HUES48 (cell line): ENCODE measurements around the gene CLMN.

Experiments used
- H3K27ac ChIP-seq: one replicate; pipeline ENCODE4 v1.7.0; 2013; ENCODE audit warnings: low read depth, low read length, inconsistent platforms
- H3K27me3 ChIP-seq: 2 replicates; pipeline ENCODE4 v1.6.1; 2013; ENCODE audit warnings: mild to moderate bottlenecking, low read length; ENCODE audit not compliant: control insufficient read depth, insufficient read depth
- H3K36me3 ChIP-seq: 2 replicates; pipeline ENCODE4 v1.6.1; 2013; ENCODE audit warnings: low read length; ENCODE audit not compliant: control insufficient read depth, insufficient read depth
- H3K4me1 ChIP-seq: 2 replicates; pipeline ENCODE4 v1.6.1; 2013; ENCODE audit warnings: mild to moderate bottlenecking, low read length; ENCODE audit not compliant: control insufficient read depth, insufficient read depth
- H3K4me3 ChIP-seq: 2 replicates; pipeline ENCODE4 v1.5.1; 2013; ENCODE audit warnings: mild to moderate bottlenecking, low read depth, low read length
- H3K9ac ChIP-seq: 2 replicates; pipeline ENCODE4 v1.6.1; 2013; ENCODE audit warnings: mild to moderate bottlenecking, low read depth, low read length, moderate library complexity
- H3K9me3 ChIP-seq: 2 replicates; pipeline ENCODE4 v1.6.1; 2013; ENCODE audit warnings: low read length; ENCODE audit not compliant: control insufficient read depth, insufficient read depth

CLMN gene

DNA sequence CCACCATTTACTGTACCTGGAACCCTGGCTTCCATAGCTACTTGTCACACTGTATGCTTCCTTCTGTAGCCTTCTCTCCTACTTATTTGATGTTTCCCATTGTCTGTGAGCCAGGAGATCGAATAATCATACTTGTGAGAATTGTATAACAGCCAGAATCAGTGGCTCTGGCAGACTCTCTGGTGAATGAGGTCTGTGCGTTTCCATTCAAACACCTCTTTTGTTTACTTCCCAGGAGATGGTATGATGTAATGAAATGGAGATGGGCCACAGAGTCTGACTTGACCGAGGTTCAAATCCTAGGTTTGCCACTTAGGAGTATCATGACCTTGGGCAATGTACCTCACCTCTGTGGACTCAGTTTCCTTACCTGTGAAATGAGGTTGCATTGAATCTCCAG is 35.7 kb upstream of the CLMN start:
- H3K27ac ChIP-seq: no peak overlapping the region
- no peaks in the 10 kb centered on the region for H3K36me3 ChIP-seq
- no peaks in the 10 kb centered on the region for H3K9me3 ChIP-seq
- H3K4me3 ChIP-seq: no peak overlapping the region
- no peak overlapping the region for H3K9ac ChIP-seq
- peaks cover 6% of the 10 kb centered on the region; the same call in 1 of the 2 replicates for H3K27me3 ChIP-seq
- peaks cover under 1% of the 10 kb centered on the region for H3K4me1 ChIP-seq

DNA sequence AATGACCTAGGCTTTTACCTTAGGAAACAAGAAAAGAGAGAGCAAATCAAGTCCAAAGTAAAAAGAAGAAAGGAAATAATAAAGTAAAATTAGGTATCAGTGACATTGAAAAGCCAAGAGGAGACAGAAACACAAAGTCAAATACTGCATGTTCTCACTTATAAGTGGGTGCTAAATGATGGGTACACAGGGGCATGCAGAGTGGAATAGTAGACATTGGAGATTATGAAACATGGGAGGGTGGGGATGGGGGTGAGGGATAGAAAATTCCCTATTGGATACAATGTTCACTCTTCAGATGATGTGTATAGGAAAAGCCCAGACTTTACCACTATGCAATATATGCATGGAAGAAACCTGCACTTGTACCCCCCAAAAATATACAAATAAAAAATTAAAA is 35.1 kb upstream of the CLMN start:
- H3K36me3 ChIP-seq: no peaks in the 10 kb centered on the region
- no peaks in the 10 kb centered on the region; the same call in none of the 2 replicates for H3K4me1 ChIP-seq
- H3K27ac ChIP-seq: no peak overlapping the region
- H3K9me3 ChIP-seq: no peaks in the 10 kb centered on the region
- H3K4me3 ChIP-seq: no peak overlapping the region
- H3K9ac ChIP-seq: no peak overlapping the region
- H3K27me3 ChIP-seq: peaks cover 2% of the 10 kb centered on the region; the same call in 1 of the 2 replicates

DNA sequence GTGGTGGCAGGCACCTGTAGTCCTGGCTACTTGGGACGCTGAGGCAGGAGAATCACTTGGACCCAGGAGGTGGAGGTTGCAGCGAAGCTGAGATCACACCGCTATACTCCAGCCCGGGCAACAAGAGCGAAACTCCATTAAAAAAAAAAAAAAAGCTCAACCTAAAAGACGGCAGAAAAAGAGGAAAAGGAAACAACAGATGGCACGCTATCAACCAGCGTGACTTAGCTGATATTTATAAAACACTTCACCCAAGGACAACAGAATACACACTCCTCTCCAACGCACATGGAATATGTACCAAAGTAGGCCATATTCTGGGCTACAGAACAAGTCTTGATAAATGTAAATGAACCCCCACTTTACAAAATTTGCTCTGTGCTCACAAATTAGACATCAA is 34.0 kb upstream of the CLMN start:
- no peak overlapping the region for H3K27ac ChIP-seq
- no peaks in the 10 kb centered on the region for H3K9me3 ChIP-seq
- H3K27me3 ChIP-seq: no peaks in the 10 kb centered on the region
- no peaks in the 10 kb centered on the region; the same call in 1 of the 2 replicates for H3K4me1 ChIP-seq
- no peak overlapping the region for H3K4me3 ChIP-seq
- H3K36me3 ChIP-seq: no peaks in the 10 kb centered on the region
- no peak overlapping the region for H3K9ac ChIP-seq

DNA sequence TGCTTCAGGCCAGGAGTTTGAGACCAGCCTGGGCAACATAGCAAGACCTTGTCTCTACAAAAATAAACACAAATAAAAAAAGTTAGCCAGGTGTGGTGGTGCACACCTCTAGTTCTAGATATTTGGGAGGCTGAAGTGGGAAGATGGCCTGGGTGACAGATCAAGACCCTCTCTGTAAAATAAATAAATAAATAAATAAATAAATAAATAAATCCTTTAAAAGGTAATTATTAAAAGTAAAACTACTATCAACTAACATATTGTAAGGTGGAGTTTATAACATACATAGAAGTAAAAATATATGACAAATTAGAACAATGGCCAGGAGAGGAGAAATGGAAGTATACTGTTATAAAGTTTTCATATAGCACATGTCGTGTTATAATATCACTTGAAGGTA is 33.3 kb upstream of the CLMN start:
- no peaks in the 10 kb centered on the region for H3K36me3 ChIP-seq
- H3K9me3 ChIP-seq: no peaks in the 10 kb centered on the region
- H3K4me3 ChIP-seq: no peak overlapping the region
- H3K27me3 ChIP-seq: no peaks in the 10 kb centered on the region
- H3K4me1 ChIP-seq: no peaks in the 10 kb centered on the region; the same call in 1 of the 2 replicates
- H3K27ac ChIP-seq: no peak overlapping the region
- no peak overlapping the region for H3K9ac ChIP-seq

DNA sequence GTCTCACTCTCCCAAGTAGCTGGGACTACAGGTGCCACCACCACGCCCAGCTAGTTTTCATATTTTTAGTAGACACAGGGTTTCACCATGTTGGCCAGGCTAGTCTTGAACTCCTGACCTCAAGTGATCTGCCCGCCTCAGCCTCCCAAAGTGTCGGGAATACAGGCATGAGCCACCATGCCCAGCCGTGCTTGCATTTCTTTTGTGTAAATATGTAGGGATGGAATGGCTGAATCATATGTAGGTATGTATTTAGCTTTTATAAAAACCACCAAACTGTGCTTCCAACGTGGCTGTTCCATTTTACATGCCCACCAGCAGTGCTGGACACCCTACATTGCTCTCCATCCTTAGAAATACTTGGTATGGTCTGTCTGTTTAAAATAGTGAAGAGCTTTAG is 32.8 kb upstream of the CLMN start:
- no peaks in the 10 kb centered on the region for H3K27me3 ChIP-seq
- no peak overlapping the region for H3K4me3 ChIP-seq
- no peak overlapping the region for H3K9ac ChIP-seq
- no peaks in the 10 kb centered on the region for H3K36me3 ChIP-seq
- no peaks in the 10 kb centered on the region for H3K9me3 ChIP-seq
- no peaks in the 10 kb centered on the region; the same call in 1 of the 2 replicates for H3K4me1 ChIP-seq
- H3K27ac ChIP-seq: no peak overlapping the region

DNA sequence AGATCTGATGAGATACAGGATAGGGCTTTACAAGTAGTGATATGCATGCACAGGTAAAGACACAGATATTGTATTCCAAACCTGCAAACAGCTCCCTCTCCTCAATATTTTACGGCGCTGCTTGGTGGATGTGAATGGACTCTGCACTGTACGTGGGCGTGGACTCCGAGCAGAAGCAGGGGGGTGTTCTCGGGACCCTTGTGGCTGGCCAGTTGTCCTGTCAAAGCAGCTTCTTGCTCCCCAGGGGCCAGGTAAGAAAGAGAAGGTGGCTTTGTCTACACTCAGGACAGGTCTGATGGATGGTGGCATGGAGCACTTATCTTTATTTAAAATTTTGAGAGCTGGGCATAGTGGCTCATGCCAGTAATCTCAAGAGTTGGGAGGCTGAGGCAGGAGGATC is 29.5 kb upstream of the CLMN start:
- no peaks in the 10 kb centered on the region for H3K36me3 ChIP-seq
- no peaks in the 10 kb centered on the region for H3K27me3 ChIP-seq
- H3K4me1 ChIP-seq: no peaks in the 10 kb centered on the region
- H3K27ac ChIP-seq: no peak overlapping the region
- H3K9ac ChIP-seq: no peak overlapping the region
- no peaks in the 10 kb centered on the region for H3K9me3 ChIP-seq
- no peak overlapping the region for H3K4me3 ChIP-seq

DNA sequence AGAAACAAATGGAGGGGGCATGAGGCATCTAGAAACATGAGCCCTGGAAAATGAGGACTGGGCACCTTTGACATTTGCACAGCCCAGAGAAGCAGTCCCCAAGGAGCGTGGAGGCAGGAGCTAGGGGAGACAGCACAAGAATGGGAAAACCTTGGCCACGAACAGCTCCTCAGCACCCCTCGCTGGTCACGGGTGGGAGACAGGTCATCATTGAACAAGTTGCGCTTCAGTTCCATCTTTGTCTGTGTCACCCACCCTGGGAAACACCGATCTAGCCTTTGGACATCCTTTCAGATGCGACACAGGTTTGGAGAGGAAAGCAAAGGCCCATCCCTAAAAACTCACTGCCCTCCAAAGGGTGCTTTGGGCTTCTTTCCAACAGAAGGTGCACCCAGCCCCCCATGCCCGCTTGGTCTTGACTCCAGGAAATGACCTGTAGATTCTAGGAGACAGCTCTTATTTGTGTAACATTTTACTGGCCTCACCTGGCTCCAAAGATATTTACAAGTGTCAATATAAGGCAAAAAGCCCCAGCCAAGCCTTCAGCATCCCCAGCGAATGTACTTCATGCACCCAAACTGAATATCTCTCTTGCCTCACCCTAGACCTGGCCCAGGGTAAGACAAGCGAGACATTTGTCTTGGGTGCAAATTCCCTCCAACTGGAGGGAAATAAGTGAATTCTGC is 28.8 kb upstream of the CLMN start:
- H3K4me1 ChIP-seq: no peaks in the 10 kb centered on the region
- no peaks in the 10 kb centered on the region for H3K36me3 ChIP-seq
- H3K27ac ChIP-seq: no peak overlapping the region

DNA sequence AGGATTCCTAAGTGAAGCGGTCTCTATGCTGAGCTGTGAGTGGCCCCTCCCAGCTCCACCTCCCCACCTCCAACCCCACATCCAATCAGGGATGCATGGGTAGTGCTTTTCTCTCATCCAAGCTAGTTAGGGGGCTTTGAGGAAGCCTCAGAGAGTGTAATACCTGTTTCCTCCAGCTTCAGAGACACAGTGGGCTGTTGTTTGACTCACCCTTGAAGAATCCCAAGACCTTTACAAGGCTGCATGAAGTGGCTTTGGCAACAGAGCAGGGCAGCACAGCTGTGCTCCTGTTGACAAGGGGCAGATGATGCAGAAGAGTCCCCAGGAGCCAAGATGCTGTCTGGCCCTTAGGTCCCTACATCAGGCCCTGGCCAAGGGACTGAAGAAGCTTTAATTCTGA is 27.1 kb upstream of the CLMN start:
- H3K27me3 ChIP-seq: no peaks in the 10 kb centered on the region
- H3K36me3 ChIP-seq: no peaks in the 10 kb centered on the region
- no peak overlapping the region for H3K4me3 ChIP-seq
- H3K27ac ChIP-seq: no peak overlapping the region
- H3K9me3 ChIP-seq: no peaks in the 10 kb centered on the region
- no peaks in the 10 kb centered on the region for H3K4me1 ChIP-seq
- H3K9ac ChIP-seq: no peak overlapping the region

More for the DNA sequence above, 28.8 kb upstream of the CLMN start:
- no peak overlapping the region for H3K4me3 ChIP-seq
- H3K9ac ChIP-seq: no peak overlapping the region
- no peaks in the 10 kb centered on the region for H3K27me3 ChIP-seq
- no peaks in the 10 kb centered on the region for H3K9me3 ChIP-seq

DNA sequence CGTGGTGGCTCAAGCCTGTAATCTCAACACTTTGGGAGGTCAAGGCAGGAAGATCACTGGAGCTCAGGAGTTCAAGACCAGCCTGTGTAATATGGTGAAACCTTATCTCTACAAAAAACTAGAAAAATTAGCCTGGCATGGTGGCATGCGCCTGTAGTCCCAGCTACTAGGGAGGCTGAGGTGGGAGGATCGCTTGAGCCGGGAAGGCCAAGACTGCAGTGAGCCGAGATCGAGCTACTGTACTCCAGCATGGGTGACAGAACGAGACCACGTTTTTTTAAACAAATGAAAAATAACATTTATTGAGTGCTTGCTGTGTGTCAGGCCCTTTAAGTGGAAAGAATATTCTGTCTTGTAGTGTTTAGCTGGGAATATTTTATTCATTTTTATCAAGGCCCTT is 26.6 kb upstream of the CLMN start:
- Histone ChIP-seq H3K9me3 (no peaks in the 10 kb centered on the region), H3K4me3 (no peak overlapping the region), H3K27me3 (no peaks in the 10 kb centered on the region), H3K27ac (no peak overlapping the region), H3K36me3 (no peaks in the 10 kb centered on the region), H3K4me1 (no peaks in the 10 kb centered on the region), H3K9ac (no peak overlapping the region)

DNA sequence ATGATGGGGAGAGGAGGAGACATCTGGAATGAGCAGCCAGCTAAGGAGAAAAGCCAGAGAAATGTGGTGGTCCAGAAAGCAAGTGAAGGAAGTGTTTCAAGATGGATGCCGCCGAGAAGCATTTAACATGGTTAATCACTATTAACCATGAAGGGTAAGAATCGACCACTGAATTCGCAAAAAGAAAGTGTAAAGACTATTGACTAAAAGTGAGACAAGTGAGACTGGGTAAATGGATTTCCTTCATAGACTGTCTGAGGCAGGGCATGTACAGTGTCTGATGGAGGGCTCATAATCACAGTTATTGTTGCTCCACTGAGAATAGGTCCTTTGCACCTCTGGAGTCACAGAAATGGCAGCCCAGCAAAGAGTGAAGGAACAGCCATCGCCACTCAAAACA is 25.3 kb upstream of the CLMN start:
- no peaks in the 10 kb centered on the region for H3K4me1 ChIP-seq
- no peak overlapping the region for H3K27ac ChIP-seq
- H3K27me3 ChIP-seq: no peaks in the 10 kb centered on the region
- H3K9me3 ChIP-seq: no peaks in the 10 kb centered on the region
- H3K36me3 ChIP-seq: no peaks in the 10 kb centered on the region
- no peak overlapping the region for H3K4me3 ChIP-seq
- H3K9ac ChIP-seq: no peak overlapping the region

DNA sequence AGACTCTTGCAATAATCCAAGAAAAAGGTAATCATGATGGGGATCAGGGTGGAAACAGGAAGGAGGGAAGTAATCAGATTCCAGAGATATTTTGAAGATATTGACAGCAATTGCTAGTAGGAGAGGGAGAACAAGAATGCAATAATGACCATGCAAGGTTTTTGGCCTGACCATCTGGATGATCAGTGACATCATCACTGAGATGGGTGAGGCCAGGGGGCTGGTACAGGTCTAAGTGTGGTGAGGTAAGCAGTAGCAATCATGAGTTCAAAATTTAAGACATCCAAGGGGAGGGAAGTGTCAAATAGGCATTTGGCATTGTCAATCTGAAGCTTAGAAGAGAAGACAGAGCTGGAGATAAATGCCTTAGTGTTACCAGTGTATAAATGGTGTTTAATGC is 24.8 kb upstream of the CLMN start:
- H3K27ac ChIP-seq: no peak overlapping the region
- no peak overlapping the region for H3K9ac ChIP-seq
- no peaks in the 10 kb centered on the region for H3K27me3 ChIP-seq
- H3K4me1 ChIP-seq: no peaks in the 10 kb centered on the region
- no peak overlapping the region for H3K4me3 ChIP-seq
- H3K36me3 ChIP-seq: no peaks in the 10 kb centered on the region
- H3K9me3 ChIP-seq: no peaks in the 10 kb centered on the region
